ENCODE results near the gene VAV1. TPM values are rescaled to one million over a fixed set of nuclear protein-coding genes. Genes with fewer than 3 reads are reported as not detected.

The VAV1 gene
- total and polyA plus RNA-seq, 7 donors, result 0.20 to 1.8 (median 1.1) TPM

DNA sequence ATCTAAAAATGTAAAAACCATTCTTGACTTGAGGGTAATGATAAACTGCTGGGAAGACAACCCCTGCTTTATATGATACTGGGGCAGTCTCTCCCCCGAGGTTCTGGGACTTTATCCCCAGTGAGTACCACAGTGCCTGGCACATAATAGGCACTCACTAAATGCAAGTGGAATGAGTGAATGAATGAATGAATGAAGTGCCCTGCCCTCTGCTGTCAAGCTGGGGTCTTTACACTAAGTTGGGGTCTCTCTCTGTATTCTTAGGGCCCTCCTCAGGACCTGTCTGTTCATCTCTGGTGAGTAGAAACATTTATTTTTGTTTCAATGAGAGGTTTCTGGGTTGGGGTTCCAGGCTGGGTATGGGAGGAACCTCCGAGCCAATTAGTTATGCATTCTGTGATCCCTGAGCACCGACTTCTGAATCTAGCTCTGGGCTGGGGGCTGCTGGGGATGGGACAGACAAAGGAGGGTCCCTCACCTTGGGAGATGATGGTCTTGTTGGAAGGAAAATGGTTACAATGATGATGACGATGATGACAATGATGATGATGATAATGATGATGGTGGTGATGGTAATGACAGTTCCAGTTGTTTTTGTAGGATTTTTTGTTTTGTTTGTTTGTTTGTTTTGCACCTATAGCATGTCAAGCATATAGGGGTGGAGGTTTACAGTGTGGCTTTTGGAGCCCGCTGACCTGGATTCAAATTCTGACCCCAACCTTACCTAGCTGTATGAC is 70.5 kb downstream of the VAV1 start:
- H3K27ac ChIP-seq, result no peak overlapping the region
- intact Hi-C loops (cut with DNase I), result no loop called here
- H3K4me3 ChIP-seq, result no peak overlapping the region
- no peaks in the 10 kb centered on the region for H3K9me3 ChIP-seq
- no peaks in the 10 kb centered on the region for H3K4me1 ChIP-seq
- WGBS, 3 donors, result 58 to 63% (median 58%) methylated on average over 5 of the region's 5 CpGs
- no peaks in the 10 kb centered on the region for H3K36me3 ChIP-seq (ENCODE audit: insufficient read depth in 1 of 2, low read depth in 1 of 2)
- H3K27me3 ChIP-seq (ENCODE audit: insufficient read depth in 3 of 3, low read length in 2 of 3), result no peaks in the 10 kb centered on the region
- ATAC-seq (no peak), DNase-seq (no peak)
- TF ChIP-seq, protein P1, sequence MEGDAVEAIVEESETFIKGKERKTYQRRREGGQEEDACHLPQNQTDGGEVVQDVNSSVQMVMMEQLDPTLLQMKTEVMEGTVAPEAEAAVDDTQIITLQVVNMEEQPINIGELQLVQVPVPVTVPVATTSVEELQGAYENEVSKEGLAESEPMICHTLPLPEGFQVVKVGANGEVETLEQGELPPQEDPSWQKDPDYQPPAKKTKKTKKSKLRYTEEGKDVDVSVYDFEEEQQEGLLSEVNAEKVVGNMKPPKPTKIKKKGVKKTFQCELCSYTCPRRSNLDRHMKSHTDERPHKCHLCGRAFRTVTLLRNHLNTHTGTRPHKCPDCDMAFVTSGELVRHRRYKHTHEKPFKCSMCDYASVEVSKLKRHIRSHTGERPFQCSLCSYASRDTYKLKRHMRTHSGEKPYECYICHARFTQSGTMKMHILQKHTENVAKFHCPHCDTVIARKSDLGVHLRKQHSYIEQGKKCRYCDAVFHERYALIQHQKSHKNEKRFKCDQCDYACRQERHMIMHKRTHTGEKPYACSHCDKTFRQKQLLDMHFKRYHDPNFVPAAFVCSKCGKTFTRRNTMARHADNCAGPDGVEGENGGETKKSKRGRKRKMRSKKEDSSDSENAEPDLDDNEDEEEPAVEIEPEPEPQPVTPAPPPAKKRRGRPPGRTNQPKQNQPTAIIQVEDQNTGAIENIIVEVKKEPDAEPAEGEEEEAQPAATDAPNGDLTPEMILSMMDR (IDR thresholded peaks at IDR 0.05), result no peak

DNA sequence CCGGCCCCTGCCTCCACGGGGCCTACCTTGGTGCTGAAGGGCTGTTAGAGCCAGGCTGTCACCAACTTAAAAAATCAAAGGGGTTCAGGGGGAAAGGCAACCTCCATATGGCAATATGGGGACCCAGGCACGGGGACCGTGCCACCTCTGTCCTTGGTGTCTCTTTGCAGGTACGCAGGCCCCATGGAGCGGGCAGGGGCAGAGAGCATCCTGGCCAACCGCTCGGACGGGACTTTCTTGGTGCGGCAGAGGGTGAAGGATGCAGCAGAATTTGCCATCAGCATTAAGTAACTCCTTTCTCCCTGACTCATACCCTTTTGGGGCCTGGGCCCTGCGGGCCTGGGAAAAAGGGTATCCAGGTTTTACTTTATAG is 75.3 kb downstream of the VAV1 start:
- Histone ChIP-seq H3K9me3 (no peaks in the 10 kb centered on the region), H3K4me1 (no peaks in the 10 kb centered on the region), H3K4me3 (no peak overlapping the region), H3K27ac (no peak overlapping the region), H3K36me3 (ENCODE audit: insufficient read depth in 1 of 2, low read depth in 1 of 2) (no peaks in the 10 kb centered on the region), H3K27me3 (ENCODE audit: insufficient read depth in 3 of 3, low read length in 2 of 3) (peaks cover 0 to 3% (median 0%) of the 10 kb centered on the region in 3 donors)
- no peak for DNase-seq
- 88 to 92% (median 91%) methylated on average over 11 of the region's 11 CpGs for WGBS, 3 donors
- TF ChIP-seq, protein P1 (IDR thresholded peaks at IDR 0.05), result no peak
- ATAC-seq, result no peak
- intact Hi-C loops (cut with DNase I), result no loop called here

DNA sequence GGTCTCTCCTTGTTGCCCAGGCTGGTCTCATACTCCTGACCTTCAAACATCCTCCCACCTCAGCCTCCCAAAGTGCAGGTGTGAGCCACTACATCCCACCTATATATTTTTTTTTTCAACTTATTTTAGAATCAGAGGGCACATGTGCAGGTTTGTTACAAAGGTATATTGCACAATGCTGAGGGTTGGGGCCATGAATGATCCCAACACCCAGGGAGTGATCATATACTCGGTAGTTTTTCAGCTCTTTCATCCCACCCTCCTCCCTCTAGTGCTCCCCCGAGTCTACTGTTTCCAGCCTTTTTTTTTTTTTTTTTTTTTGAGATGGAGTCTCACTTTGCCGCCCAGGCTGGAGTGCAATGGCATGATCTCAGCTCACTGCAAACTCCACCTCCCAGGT is 76.5 kb downstream of the VAV1 start:
- Histone ChIP-seq H3K36me3 (ENCODE audit: insufficient read depth in 1 of 2, low read depth in 1 of 2) (no peaks in the 10 kb centered on the region), H3K4me1 (no peaks in the 10 kb centered on the region), H3K27ac (no peak overlapping the region), H3K9me3 (no peaks in the 10 kb centered on the region), H3K27me3 (ENCODE audit: insufficient read depth in 3 of 3, low read length in 2 of 3) (peaks cover 0 to 5% (median 0%) of the 10 kb centered on the region in 3 donors), H3K4me3 (no peak overlapping the region)
- ATAC-seq (no peak), DNase-seq (no peak)
- WGBS, 3 donors, result 71 to 83% (median 75%) methylated on average over 3 of the region's 3 CpGs
- intact Hi-C loops (cut with DNase I), result no loop called here
- TF ChIP-seq, protein P1 (IDR thresholded peaks at IDR 0.05), result no peak

DNA sequence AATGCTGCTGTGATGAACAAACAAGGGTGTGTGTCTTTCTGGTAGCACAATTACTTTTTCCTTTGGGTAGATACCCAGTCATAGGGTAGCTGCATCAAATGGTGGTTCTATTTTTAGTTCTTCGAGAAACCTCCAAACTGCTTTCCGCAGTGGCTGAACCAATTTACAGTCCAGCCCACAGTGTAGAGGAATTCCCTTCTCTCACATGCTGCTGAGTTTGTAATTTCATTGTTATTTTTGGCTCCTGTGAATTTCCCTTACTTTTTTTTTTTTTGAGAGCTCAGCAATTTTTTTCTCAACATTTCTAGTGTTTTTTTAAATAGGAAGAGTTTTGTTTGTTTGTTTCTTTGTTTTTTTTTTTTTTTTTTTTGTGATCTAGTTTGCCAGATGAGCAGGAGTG is 77.4 kb downstream of the VAV1 start:
- WGBS, 3 donors, result 47 to 65% (median 61%) methylated on average over 2 of the region's 2 CpGs
- intact Hi-C loops (cut with DNase I), result no loop called here
- Histone ChIP-seq H3K27ac (no peak overlapping the region), H3K36me3 (ENCODE audit: insufficient read depth in 1 of 2, low read depth in 1 of 2) (no peaks in the 10 kb centered on the region), H3K9me3 (no peaks in the 10 kb centered on the region), H3K4me3 (no peak overlapping the region), H3K4me1 (no peaks in the 10 kb centered on the region), H3K27me3 (ENCODE audit: insufficient read depth in 3 of 3, low read length in 2 of 3) (peaks cover 0 to 5% (median 0%) of the 10 kb centered on the region in 3 donors)
- ATAC-seq, result no peak
- no peak for DNase-seq
- TF ChIP-seq, protein P1 (IDR thresholded peaks at IDR 0.05), result no peak

DNA sequence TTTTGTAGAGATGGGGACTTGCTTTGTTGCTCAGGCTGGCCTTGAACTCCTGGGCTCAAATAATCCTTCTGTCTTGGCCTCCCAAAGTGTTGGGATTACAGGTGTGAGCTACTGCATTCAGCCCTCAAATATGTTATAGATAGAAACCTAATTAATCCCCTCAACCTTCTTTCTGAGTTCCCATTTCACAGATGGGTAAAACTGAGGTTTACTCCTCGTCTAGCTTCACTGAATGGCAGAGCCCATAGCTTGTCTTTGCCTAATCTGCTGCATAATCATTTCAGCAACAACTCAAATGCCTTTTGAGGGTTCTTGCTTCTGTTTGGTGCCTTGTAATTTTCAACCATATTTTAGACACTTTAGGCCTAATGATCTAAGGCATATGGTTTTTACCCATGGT is 78.9 kb downstream of the VAV1 start:
- no peak overlapping the region for H3K4me3 ChIP-seq
- no peaks in the 10 kb centered on the region for H3K36me3 ChIP-seq (ENCODE audit: insufficient read depth in 1 of 2, low read depth in 1 of 2)
- H3K9me3 ChIP-seq, result no peaks in the 10 kb centered on the region
- H3K27me3 ChIP-seq (ENCODE audit: insufficient read depth in 3 of 3, low read length in 2 of 3), result peaks cover 0 to 5% (median 0%) of the 10 kb centered on the region in 3 donors
- DNase-seq, result no peak
- no peak overlapping the region for H3K27ac ChIP-seq
- TF ChIP-seq, protein P1 (IDR thresholded peaks at IDR 0.05), result no peak
- intact Hi-C loops (cut with DNase I), result no loop called here
- 44 to 60% (median 53%) methylated on average over 1 of the region's 1 CpG for WGBS, 3 donors
- no peaks in the 10 kb centered on the region for H3K4me1 ChIP-seq
- no peak for ATAC-seq

All from psoas muscle (tissue), 8 donors.